Activated CD4-positive, alpha-beta memory T cell treated with anti-CD3 and anti-CD28 coated beads, Interleukin-2, amount 10 ng/mL, durations not matched to agents 7 days and 5 days (primary cell): ENCODE measurements around the gene PHLDB1. TPM values are rescaled to one million over a fixed set of nuclear protein-coding genes. Genes with fewer than 3 reads are reported as not detected.
A peak's percentile ranks its signal among the peaks of the same experiment; 100 is the strongest.
"Not testable (repeated sequence)": the region's sequence is repeated elsewhere in the genome, so short reads cannot be mapped to it uniquely, and the experiment has no call there.

Experiments
- CTCF ChIA-PET: fragments of 350-600 bp; sonication (Branson Sonifier 250); formaldehyde crosslinking; loops from one replicate; lab custom pipeline; 2021; ENCODE audit warnings: antibody characterized with exemption, inconsistent platforms; lab: Charles Lee
- POLR2A ChIA-PET: fragments of 350-600 bp; sonication (Branson Sonifier 250); formaldehyde crosslinking; loops from one replicate; lab custom pipeline; 2021; ENCODE audit warnings: antibody characterized with exemption; lab: Charles Lee
- DNase-seq: peaks from one replicate; pipeline ENCODE4 v3.0.0-alpha.2; 2020
- H3K27ac Mint-ChIP-seq: one replicate; pipeline ENCODE4 v1.8.0; 2021; ENCODE audit warnings: mild to moderate bottlenecking, mixed read lengths
- H3K27me3 Mint-ChIP-seq: one replicate; pipeline ENCODE4 v1.8.0; 2021; ENCODE audit warnings: mixed read lengths
- H3K36me3 Mint-ChIP-seq: one replicate; pipeline ENCODE4 v1.8.0; 2021; ENCODE audit warnings: low read depth, mixed read lengths
- H3K4me1 Mint-ChIP-seq: one replicate; pipeline ENCODE4 v1.8.0; 2021; ENCODE audit warnings: mixed read lengths
- H3K4me3 Mint-ChIP-seq: one replicate; pipeline ENCODE4 v1.8.0; 2021; ENCODE audit warnings: mild to moderate bottlenecking, mixed read lengths
- H3K9me3 Mint-ChIP-seq: one replicate; pipeline ENCODE4 v1.8.0; 2021; ENCODE audit warnings: mixed read lengths
- total RNA-seq, 2 experiments: library from RNA; stranded (reverse); gene quantifications; one replicate each; pipeline ENCODE4 v1.2.3, GENCODE V29; 2021

PHLDB1 gene
- under 1 TPM; 0.53 to 0.63 TPM for total RNA-seq

DNA sequence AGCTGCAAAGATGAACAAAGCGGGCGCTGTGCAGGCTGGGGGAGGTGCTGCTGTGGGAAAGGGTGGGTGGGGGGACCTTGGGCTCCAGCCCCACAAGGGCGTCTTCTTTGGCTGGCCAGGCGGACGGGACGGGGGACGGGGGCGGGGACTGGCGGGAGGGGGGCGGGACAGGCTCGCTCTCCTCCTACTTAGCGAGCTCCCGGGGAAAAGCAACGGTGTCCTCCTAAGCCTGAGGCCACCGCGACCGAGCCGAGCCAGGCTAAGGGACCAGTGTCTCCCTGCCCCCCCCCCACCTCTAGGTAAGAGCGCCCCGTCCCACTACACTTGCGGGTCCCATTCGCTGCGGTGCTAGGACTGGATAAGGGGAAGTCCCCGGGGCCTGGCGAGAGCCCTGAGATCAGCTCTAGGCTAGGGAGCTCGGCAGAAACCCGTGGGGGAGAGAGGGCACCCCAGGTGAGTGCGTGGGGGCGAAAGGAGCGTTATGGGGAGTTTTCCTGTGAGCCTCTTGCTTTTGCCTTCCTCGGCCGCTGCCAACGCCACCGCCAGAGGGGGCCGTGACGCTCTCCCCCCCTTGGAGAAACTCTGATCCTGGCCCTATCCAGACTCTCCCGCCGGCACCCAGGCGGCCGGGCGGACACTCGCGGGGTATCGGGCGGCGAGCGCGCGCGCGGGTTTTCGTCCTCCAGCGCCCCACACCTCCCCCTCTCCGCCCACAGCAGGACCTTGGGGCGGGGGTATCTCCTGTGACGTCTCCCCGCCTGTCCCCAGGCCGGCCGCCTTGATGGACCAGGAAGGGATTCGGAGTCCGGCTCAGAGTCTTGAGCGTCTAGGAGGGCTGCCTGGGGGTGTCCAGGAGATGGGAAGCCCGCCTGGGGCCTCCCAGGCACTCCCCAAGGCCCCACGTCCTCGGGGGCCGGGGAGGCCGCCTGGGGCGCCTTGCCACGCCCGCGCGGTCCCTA is at the start of gene PHLDB1:
PHLDB1 (plus strand) TSS at position 215 of the 959 bp plus-strand sequence. CDS start 6,222 bp downstream, outside the sequence.
- Mint-ChIP-seq H3K4me1 (peaks cover 26% of the 10 kb centered on the region), H3K4me3 (peak within 1 kb of the TSS; percentile 72), H3K27me3 (peaks cover 43% of the 10 kb centered on the region), H3K9me3 (no peaks in the 10 kb centered on the region), H3K27ac (no peak within 1 kb of the TSS), H3K36me3 (peaks cover 14% of the 10 kb centered on the region)
- ChIA-PET POLR2A (interaction anchor here (1.0 to 1.8 kb wide), 2 partner anchors 35 to 172 kb away, joined by 3 to 7 read pairs; partner anchors contain the start of gene KMT2A), CTCF (interaction anchor here (1.0 to 6.6 kb wide), 4 partner anchors 7 to 33 kb away, joined by 3 to 69 read pairs (median 4); no protein-coding TSS in a partner anchor)
- DNase-seq: no peak

DNA sequence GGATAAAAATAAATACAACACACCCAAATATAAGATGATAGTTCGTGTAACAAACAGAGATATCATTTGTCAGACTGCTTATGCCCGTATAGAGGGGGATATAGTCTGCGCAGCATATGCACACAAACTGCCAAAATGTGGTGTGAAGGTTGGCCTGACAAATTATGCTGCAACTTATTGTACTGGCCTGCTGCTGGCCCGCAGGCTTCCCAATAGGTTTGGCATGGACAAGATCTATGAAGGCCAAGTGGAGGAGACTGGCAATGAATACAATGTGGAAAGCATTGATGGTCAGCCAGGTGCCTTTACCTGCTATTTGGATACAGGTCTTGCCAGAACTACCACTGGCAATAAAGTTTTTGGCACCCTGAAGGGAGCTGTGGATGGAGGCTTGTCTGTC is 46.6 kb upstream of the PHLDB1 start:
- peaks cover 11% of the 10 kb centered on the region for H3K4me1 Mint-ChIP-seq
- H3K9me3 Mint-ChIP-seq: no peaks in the 10 kb centered on the region
- DNase-seq: no peak
- H3K36me3 Mint-ChIP-seq: no peaks in the 10 kb centered on the region
- H3K27ac Mint-ChIP-seq: no peak overlapping the region
- ChIA-PET POLR2A (no interaction called here), CTCF (no interaction called here)
- H3K4me3 Mint-ChIP-seq: no peak overlapping the region
- no peaks in the 10 kb centered on the region for H3K27me3 Mint-ChIP-seq

DNA sequence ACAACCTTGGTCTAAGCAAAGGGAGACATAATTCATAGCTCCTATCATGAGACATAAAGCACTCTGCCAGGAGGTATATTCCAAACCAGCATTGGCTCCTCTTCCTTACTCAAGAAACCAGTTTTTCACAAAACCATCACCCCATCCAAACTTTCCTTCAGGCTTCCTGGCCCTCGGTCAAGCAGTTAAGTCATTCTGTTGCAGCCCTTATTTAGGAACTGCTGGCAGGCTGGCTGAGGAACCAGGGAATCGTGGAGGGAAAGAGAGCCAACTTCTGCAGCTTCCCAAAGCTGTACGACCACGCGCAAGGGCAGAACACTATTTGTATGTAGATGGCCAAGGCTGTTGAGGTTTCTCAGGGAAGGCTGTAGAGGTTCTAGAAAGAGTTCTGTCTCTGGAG is 42.4 kb upstream of the PHLDB1 start:
- POLR2A ChIA-PET: interaction anchor here (1.2 kb wide), 1 partner anchor 34 kb away, joined by 3 read pairs; the partner anchor contains the start of gene TMEM25
- no peaks in the 10 kb centered on the region for H3K9me3 Mint-ChIP-seq
- CTCF ChIA-PET: interaction anchor here (0.6 kb wide), 1 partner anchor 871 kb away, joined by 3 read pairs; no protein-coding TSS in a partner anchor
- peak overlapping the region; percentile 63 for H3K4me3 Mint-ChIP-seq
- H3K4me1 Mint-ChIP-seq: peaks cover 16% of the 10 kb centered on the region
- DNase-seq: no peak
- no peak overlapping the region for H3K27ac Mint-ChIP-seq
- no peaks in the 10 kb centered on the region for H3K27me3 Mint-ChIP-seq
- no peaks in the 10 kb centered on the region for H3K36me3 Mint-ChIP-seq

DNA sequence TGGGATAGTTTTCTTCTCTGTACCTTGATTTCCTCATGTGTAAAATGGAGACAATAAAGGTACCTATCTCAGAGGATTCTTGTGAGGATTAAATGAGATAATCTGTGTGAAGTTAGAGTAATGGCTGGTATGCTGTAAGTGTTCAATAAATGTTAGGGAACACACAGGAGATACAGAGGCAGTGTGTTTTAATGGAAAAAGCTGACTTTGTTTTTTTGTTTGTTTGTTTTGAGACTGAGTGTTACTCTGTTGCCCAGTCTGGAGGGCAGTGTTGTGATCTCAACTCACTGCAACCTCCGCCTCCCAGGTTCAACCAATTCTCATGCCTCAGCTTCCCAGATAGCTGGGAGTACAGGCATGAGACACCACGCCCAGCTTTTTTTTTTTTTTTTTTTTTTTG is 37.7 kb upstream of the PHLDB1 start:
- CTCF ChIA-PET: interaction anchor here (0.6 to 1.5 kb wide), 3 partner anchors 25 to 305 kb away, joined by 3 to 4 read pairs (median 4); no protein-coding TSS in a partner anchor
- Mint-ChIP-seq H3K27ac (no peak overlapping the region), H3K27me3 (no peaks in the 10 kb centered on the region), H3K9me3 (no peaks in the 10 kb centered on the region), H3K4me3 (no peak overlapping the region), H3K4me1 (peaks cover 37% of the 10 kb centered on the region), H3K36me3 (peaks cover 14% of the 10 kb centered on the region)
- POLR2A ChIA-PET: no interaction called here
- DNase-seq: no peak

DNA sequence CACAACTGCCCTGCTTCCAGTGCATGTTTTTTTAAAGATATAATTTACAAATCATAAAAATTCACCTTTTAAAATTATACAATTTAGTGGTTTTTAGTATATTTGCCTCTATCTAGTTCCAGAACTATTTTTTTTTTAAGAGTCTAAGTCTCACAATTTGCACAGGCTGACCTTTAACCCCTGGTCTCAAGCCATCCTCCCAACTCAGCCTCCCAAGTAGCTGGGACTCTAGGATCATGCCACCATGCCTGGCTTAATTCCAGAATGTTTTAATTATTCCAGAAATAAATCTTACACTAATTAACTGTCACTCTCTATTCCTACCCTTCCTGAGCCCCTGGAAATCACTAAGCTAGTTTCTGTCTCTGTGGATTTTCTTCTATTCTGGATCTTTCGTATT is 36.6 kb upstream of the PHLDB1 start:
- Mint-ChIP-seq H3K27me3 (no peaks in the 10 kb centered on the region), H3K4me1 (peaks cover 40% of the 10 kb centered on the region), H3K9me3 (no peaks in the 10 kb centered on the region), H3K36me3 (peaks cover 22% of the 10 kb centered on the region), H3K27ac (no peak overlapping the region), H3K4me3 (no peak overlapping the region)
- CTCF ChIA-PET: interaction anchor here (1.5 kb wide), 1 partner anchor 136 kb away, joined by 4 read pairs; no protein-coding TSS in a partner anchor
- POLR2A ChIA-PET: no interaction called here
- no peak for DNase-seq

DNA sequence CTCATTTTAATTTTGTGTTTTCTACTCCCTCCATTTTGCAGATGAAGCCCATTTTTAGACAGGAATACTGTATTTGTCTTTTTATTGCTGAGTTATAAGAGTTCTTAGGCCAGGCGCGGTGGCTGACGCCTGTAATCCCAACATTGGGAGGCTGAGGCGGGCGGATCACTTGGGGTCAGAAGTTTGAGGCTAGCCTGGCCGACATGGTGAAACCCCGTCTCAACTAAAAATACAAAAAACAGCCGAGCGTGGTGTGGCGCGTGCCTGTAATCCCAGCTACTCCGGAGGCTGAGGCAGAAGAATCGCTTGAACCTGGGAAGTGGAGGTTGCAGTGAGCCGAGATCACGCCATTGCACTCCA is 35.7 kb upstream of the PHLDB1 start:
- peaks cover 26% of the 10 kb centered on the region for H3K36me3 Mint-ChIP-seq
- POLR2A ChIA-PET: interaction anchor here (0.7 to 2.8 kb wide), 11 partner anchors 12 to 569 kb away, joined by 3 to 18 read pairs (median 4); partner anchors contain the start of genes CD3E, DDX6, RPS25 and TRAPPC4
- H3K4me1 Mint-ChIP-seq: peaks cover 42% of the 10 kb centered on the region
- DNase-seq: peak; percentile 22
- CTCF ChIA-PET, H3K9me3 Mint-ChIP-seq, H3K27me3 Mint-ChIP-seq: not testable (repeated sequence)
- H3K4me3 Mint-ChIP-seq: peak overlapping the region; percentile 93
- H3K27ac Mint-ChIP-seq: peak overlapping the region; percentile 92

DNA sequence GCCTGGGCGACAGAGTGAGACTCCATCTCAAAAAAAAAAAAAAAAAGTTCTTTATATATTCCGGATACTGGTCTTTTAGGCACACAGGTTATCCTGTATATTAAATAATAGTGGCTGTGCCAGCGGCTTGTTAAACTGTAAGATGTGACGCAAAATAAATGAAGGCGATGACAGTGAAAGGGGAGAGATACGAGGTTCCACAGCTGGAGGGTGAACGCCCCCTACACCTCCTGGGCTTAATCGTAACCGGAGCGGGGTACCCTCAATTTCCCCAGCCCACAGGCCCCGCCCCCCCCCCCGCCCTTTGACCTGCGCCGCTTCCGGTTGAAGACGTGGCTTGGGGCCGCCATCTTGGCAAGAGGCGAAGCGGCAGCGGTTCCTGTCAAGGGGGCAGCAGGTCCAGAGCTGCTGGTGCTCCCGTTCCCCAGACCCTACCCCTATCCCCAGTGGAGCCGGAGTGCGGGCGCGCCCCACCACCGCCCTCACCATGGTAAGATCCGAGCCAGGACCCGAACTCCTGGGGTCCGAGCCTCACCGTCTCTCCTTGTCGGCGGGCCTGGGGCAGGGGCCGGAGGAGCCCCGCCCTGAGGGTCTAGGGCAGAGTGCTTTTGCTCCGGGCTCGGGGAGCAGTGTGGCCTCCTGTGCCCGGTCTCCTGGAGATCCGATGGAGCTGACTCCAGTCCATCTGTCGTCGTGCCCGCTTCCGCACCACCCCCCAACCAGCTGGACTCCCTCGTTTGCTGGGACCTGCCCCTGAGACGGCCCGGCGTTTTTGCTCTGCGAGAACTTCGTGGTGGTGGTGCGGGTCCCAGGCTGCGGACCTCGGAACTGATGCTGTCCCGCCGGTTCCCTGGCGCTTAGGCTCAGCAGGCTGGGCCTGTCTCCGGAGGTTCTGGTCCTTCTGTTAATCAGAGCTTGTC is 35.1 kb upstream of the PHLDB1 start, which contains the start of gene ARCN1:
ARCN1 (plus strand) TSS at position 349 of the 920 bp plus-strand sequence; CDS start at position 488, 139 bp downstream.
- H3K4me1 Mint-ChIP-seq: peaks cover 45% of the 10 kb centered on the region

DNA sequence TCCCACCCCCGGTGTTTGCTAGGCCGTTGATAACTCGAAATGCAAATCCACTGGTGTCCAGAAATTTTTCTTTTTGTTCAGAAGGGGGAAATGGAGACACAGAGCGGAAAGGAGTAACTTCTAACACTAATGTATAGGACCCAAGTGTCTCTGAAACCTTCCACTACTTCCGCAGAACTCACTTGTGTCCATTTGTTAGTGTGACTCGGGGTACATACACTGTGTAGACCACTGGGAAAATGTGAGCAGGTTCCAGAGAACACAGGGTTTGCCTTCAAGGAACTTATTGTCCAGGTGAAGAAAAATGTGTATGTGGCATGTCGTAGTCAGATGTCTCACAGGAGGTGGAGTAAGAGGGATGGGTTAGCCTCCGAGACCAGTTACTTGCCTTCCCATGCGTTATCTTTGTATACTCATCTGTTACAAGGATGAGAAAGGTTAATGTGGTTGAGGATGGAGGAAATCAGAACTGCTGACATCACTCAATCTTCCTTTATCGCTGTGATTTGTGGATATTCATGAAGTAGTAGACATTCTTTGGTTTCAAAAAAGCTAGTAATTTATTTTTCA is 34.3 kb upstream of the PHLDB1 start:
- DNase-seq: peak; percentile 36
- Mint-ChIP-seq H3K27ac (peak overlapping the region; percentile 92), H3K36me3 (peaks cover 34% of the 10 kb centered on the region), H3K4me1 (peaks cover 49% of the 10 kb centered on the region), H3K4me3 (peak overlapping the region; percentile 93), H3K9me3 (no peaks in the 10 kb centered on the region), H3K27me3 (no peaks in the 10 kb centered on the region)
- ChIA-PET CTCF (interaction anchor here (0.6 to 1.6 kb wide), 6 partner anchors 17 to 379 kb away, joined by 3 to 4 read pairs (median 4); no protein-coding TSS in a partner anchor), POLR2A (interaction anchor here (0.6 to 2.8 kb wide), 26 partner anchors 8 to 571 kb away, joined by 3 to 18 read pairs (median 3); partner anchors contain the start of genes CD3D, CD3E, DDX6 and MPZL3)

More for the DNA sequence above, 35.1 kb upstream of the PHLDB1 start, which contains the start of gene ARCN1:
- ChIA-PET CTCF (interaction anchor here (0.6 to 1.6 kb wide), 5 partner anchors 18 to 380 kb away, joined by 3 to 4 read pairs (median 4); no protein-coding TSS in a partner anchor), POLR2A (interaction anchor here (0.6 to 2.8 kb wide), 26 partner anchors 8 to 570 kb away, joined by 3 to 18 read pairs (median 4); partner anchors contain the start of genes CD3E, DDX6, MPZL3 and PHLDB1)
- peak; percentile 82 for DNase-seq
- H3K27me3 Mint-ChIP-seq: no peaks in the 10 kb centered on the region
- H3K36me3 Mint-ChIP-seq: peaks cover 31% of the 10 kb centered on the region
- H3K4me3 Mint-ChIP-seq: peak within 1 kb of the TSS; percentile 93
- H3K9me3 Mint-ChIP-seq: no peaks in the 10 kb centered on the region
- H3K27ac Mint-ChIP-seq: peak within 1 kb of the TSS; percentile 92

DNA sequence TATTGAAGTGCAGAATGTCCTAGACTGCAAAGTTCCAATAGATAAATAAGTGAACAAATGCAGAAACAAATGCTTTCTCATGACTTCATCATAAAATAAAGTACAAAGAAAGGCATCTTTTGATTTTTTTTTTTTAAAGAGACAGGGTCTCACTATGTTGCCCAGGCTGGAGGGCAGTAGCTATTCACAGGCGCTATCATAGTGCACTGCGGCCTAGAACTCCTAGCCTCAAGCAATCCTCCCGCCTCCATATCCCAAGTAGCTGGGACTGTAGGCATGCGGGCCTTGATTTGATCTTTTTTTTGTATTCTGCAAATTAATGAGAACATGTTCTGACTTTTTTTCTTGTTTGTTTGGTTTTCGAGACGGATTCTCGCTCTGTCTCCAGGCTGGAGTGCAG is 32.8 kb upstream of the PHLDB1 start:
- peaks cover 52% of the 10 kb centered on the region for H3K4me1 Mint-ChIP-seq
- H3K9me3 Mint-ChIP-seq: no peaks in the 10 kb centered on the region
- H3K4me3 Mint-ChIP-seq: no peak overlapping the region
- H3K27me3 Mint-ChIP-seq: no peaks in the 10 kb centered on the region
- no peak overlapping the region for H3K27ac Mint-ChIP-seq
- peaks cover 38% of the 10 kb centered on the region for H3K36me3 Mint-ChIP-seq
- CTCF ChIA-PET: interaction anchor here (0.7 to 1.4 kb wide), 3 partner anchors 19 to 37 kb away, joined by 3 to 5 read pairs (median 3); no protein-coding TSS in a partner anchor
- POLR2A ChIA-PET: no interaction called here
- DNase-seq: no peak

DNA sequence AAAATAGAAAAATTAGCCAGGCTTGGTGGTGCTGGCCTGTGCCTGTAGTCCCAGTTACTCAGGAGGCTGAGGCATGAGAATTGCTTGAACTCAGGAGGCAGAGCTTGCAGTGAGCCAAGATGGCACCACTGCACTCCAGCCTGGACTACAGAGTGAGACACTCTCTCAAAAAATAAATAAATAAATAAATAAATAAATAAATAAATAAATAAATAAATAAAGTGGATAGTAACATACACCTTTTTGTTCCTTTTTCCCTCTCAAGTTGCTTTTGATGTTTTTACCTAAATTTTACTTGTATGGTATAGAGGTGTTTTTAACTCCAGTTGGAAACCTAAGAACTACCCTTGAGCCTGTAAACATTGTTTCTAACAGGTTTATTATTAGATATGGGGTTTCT is 29.4 kb upstream of the PHLDB1 start:
- Mint-ChIP-seq H3K4me1 (peaks cover 44% of the 10 kb centered on the region), H3K36me3 (peaks cover 44% of the 10 kb centered on the region)
- CTCF ChIA-PET, H3K27ac Mint-ChIP-seq, H3K9me3 Mint-ChIP-seq, POLR2A ChIA-PET, H3K4me3 Mint-ChIP-seq, DNase-seq, H3K27me3 Mint-ChIP-seq: not testable (repeated sequence)

DNA sequence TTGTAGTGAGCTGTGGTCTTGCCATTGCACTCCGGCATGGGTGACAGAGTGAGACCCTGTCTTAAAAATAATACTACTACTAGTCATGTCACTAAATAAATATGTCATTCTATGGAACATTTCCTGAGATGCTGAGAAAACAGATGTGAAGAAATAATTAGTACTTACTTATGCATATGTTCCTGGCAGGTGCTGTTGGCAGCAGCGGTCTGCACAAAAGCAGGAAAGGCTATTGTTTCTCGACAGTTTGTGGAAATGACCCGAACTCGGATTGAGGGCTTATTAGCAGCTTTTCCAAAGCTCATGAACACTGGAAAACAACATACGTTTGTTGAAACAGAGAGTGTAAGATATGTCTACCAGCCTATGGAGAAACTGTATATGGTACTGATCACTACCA is 26.4 kb upstream of the PHLDB1 start:
- DNase-seq: no peak
- H3K27ac Mint-ChIP-seq: no peak overlapping the region
- CTCF ChIA-PET: no interaction called here
- no peak overlapping the region for H3K4me3 Mint-ChIP-seq
- H3K4me1 Mint-ChIP-seq: peaks cover 16% of the 10 kb centered on the region
- H3K36me3 Mint-ChIP-seq: peaks cover 50% of the 10 kb centered on the region
- no peaks in the 10 kb centered on the region for H3K9me3 Mint-ChIP-seq
- no peaks in the 10 kb centered on the region for H3K27me3 Mint-ChIP-seq
- POLR2A ChIA-PET: interaction anchor here (1.3 kb wide), 1 partner anchor 8 kb away, joined by 4 read pairs; no protein-coding TSS in a partner anchor
